22Rv1 (cell line): ENCODE data around the gene SLC26A4.

ENCODE experiments used
- H3K27ac ChIP-seq: fragments of 450-650 bp; 2 replicates; pipeline ENCODE4 v1.5.1; 2017
- ZFX ChIP-seq: fragments of 450-650 bp; IDR thresholded peaks from 2 replicates; pipeline ENCODE4 v1.6.1; 2017; ENCODE audit warnings: antibody characterized with exemption, borderline replicate concordance
- TF ChIP-seq, protein P1 (sequence below): fragments of 450-650 bp; IDR thresholded peaks from 2 replicates; pipeline ENCODE4 v1.5.1; 2017; ENCODE audit warnings: mild to moderate bottlenecking

The SLC26A4 gene

GRCh38 chr7:107703872-107704271 is 43.2 kb downstream of the SLC26A4 start:
- TF ChIP-seq ZFX: no peak
- TF ChIP-seq, protein P1, sequence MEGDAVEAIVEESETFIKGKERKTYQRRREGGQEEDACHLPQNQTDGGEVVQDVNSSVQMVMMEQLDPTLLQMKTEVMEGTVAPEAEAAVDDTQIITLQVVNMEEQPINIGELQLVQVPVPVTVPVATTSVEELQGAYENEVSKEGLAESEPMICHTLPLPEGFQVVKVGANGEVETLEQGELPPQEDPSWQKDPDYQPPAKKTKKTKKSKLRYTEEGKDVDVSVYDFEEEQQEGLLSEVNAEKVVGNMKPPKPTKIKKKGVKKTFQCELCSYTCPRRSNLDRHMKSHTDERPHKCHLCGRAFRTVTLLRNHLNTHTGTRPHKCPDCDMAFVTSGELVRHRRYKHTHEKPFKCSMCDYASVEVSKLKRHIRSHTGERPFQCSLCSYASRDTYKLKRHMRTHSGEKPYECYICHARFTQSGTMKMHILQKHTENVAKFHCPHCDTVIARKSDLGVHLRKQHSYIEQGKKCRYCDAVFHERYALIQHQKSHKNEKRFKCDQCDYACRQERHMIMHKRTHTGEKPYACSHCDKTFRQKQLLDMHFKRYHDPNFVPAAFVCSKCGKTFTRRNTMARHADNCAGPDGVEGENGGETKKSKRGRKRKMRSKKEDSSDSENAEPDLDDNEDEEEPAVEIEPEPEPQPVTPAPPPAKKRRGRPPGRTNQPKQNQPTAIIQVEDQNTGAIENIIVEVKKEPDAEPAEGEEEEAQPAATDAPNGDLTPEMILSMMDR: no peak
- H3K27ac ChIP-seq: no peak overlapping the region

- H3K27ac ChIP-seq: no peak overlapping the region
- TF ChIP-seq ZFX: no peak
- TF ChIP-seq, protein P1: no peak
These were observed 48.3 kb downstream of the SLC26A4 start for GRCh38 chr7:107708956-107709355.

DNA sequence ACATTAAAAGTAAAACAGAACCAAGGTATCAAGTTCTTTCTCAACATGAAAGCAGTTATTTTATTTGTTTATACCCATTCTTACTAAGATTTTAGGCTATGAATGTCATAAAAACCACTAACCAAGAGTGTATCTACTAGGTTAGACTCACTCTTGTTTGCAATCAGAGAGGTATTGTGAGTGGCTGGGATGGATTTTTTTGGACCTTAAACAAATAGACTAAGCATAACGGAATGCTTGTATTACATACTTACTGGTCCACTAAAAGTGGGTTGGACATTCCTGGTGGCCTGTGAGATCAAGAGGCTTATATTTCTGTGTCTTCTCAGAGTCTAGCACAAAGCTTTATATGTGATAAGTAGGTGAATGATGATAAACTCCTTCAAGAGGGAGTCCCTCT is 50.7 kb downstream of the SLC26A4 start:
- H3K27ac ChIP-seq: no peak overlapping the region
- no peak for TF ChIP-seq ZFX
- TF ChIP-seq, protein P1: no peak

DNA sequence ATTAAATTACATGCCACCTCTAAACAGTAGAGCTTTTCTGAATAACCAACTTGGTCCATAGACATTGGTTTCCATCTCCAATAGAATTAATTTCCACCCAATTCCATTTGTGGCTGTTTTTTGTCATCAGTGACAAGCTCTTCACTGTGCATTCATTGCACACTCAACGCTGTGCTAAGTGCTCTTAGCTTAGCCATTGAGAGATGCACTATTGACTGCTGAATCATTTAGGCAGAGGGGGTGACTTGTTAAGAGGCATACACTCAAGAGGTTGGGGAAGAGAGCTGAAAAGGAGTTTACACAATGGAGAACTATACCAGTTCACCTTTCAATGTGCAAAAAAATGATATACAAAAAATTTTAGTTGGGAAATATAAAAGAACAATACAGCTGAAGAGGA is 51.4 kb downstream of the SLC26A4 start:
- H3K27ac ChIP-seq: no peak overlapping the region
- no peak for TF ChIP-seq ZFX
- TF ChIP-seq, protein P1: no peak

DNA sequence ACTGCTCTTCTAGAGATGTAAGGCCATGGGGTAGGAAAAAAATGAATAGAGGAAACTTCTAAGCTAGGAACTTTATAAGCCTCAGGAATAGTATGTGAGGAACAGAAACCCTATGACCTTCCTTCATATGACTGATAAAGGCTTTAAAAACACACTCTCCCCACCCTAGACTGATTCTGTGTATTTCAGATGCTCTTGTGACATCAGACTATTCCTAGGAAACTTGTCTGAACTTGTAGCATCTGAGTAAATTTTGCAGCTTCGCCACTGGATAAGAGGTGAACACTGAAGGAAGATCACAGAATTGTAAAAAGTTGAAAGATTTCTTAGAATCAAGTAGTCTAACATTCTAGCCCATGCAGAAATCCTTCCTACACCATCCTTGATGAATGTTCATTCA is 52.3 kb downstream of the SLC26A4 start:
- no peak overlapping the region for H3K27ac ChIP-seq

DNA sequence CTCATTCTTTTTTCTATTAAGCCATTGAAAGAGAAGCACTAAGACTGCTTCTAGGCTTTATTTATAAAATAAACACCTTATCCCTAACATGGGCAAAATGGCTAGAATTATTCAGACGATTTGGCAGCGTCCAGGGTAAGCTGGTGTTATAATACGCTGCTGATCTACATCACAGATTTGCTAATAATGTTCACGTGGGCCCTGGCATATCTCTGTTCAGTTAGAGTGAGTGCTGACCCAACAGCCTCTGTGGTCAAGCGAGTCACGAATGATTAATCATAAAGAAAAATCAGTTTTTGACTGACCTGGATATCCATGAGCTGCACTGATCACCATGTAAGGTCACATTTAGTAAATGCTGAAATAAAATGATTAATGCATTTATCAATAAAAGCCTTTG is 54.9 kb downstream of the SLC26A4 start:
- TF ChIP-seq ZFX: no peak
- TF ChIP-seq, protein P1: no peak
- no peak overlapping the region for H3K27ac ChIP-seq

More for the DNA sequence above, 52.3 kb downstream of the SLC26A4 start:
- TF ChIP-seq, protein P1: no peak
- TF ChIP-seq ZFX: no peak

DNA sequence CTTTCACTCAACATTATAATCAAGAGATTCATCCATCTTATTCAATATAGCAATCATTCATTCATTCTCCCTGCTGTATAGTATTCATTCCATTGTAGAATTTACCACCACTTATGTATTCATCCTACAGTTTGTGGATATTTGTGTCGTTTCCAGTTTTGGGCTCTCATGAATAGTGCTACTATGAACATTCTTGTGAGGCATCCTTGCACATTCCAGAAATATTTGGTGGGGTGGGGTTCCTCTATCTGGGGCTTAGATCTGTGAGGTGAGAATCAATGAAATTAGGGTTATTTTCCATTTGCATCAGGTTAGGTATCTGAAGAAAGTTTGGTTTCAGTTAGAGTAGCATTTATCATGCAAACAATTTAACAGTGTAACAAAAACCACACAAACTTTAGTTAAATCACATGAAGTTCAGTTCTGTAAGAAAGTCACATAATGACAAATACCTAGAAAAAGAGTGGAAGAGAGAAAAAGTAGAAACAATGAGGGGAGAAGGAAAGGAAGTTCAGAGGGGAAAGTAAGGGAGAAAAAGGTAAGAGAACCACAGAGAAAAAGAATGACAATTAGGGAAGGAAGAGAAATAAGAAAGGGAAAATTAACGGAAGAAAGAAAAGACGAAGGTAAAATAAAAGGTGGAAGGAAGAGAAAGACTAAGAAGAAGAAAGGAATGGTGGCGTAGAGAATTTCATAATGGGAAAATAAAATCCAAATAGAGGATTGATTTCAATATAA is 58.0 kb downstream of the SLC26A4 start:
- TF ChIP-seq, protein P1: no peak
- no peak for TF ChIP-seq ZFX
- no peak overlapping the region for H3K27ac ChIP-seq
